ENCODE data around the gene CFAP57. TPM values are rescaled to one million over a fixed set of nuclear protein-coding genes. Genes with fewer than 3 reads are reported as not detected.

The CFAP57 gene
- total RNA-seq = 0.17 TPM
- long read RNA-seq, partial matches to known transcripts = 1 of 2 reads
- long read RNA-seq, other reads (novel, unspliced or antisense) = 1 of 2 reads

DNA sequence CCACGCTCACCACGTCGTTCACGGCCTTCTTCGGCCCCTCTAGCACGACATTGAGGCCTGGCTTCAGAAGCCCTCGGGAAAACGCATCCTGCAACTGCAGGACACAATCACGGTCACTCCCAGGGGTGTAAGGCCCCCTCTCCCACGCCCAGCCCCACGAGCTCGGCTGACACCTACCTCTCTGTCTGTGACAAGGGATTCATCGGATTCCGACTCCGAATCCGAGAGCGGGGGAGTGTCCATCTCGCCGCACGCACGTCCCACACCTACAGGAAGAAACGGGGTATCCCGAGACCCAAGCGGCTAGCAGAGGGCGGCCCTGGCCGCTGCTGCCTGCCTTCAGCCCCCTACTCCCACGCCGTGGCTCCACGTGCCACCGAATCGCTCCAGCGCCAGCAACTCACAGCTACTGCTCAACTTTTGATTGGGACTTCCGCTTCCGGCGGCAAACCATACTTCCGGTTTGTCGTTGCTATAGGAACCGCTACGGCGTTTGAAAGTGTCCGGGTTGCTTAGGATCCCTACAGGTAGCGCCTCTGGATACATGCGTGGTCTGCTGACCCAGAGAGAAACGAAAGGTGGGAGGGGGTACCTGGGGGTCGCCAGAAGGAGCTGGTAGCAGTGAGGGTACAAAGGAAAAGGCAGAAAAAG, at the start of gene CFAP57, which contains the start of gene EBNA1BP2:
Gene CFAP57, plus strand, starts transcription at position 455 of the 651 bp plus-strand sequence. CDS start 424 bp downstream, outside the sequence.
Gene EBNA1BP2, minus strand, starts transcription at position 415 of the 651 bp plus-strand sequence. Its CDS starts 172 bp downstream, at position 243.
- H3K27me3 ChIP-seq = no peaks in the 10 kb centered on the region
- intact Hi-C loops (cut with DNase I) = no loop called here
- peak; percentile 92 for DNase-seq
- H3K4me1 ChIP-seq = peaks cover 14% of the 10 kb centered on the region
- H3K9me3 ChIP-seq = no peaks in the 10 kb centered on the region
- peaks cover 35% of the 10 kb centered on the region for H3K36me3 ChIP-seq
- peak within 1 kb of the TSS; percentile 44 for H3K27ac ChIP-seq
- H3K4me3 ChIP-seq = peak within 1 kb of the TSS; percentile 80
- ATAC-seq = peak; percentile 93
- no peak for TF ChIP-seq CTCF (IDR thresholded peaks at IDR 0.05)

DNA sequence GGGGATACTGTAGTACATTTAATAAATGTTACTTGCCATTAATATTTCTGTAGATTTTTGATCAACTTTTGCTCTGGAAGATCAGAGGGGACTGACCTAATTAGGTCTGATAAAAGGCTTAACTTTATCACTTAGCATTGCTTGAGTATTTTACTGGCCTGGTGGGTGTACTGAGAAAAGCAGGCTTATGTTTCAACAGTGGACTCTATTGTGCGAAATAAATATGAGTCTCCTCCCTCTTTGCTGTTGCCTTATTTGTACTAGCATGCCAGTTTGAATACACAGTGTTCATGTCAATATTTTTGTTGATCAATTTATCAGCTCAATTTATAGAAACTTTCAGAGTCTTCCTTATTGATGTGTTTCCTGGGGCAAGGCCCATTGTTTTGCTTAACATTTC, 49.1 kb upstream of the CFAP57 start:
- intact Hi-C loops (cut with DNase I) = no loop called here
- ATAC-seq = no peak
- H3K27ac ChIP-seq = no peak overlapping the region

GRCh38 chr1:43128816-43129215, 43.3 kb upstream of the CFAP57 start:
- no peak overlapping the region for H3K27ac ChIP-seq
- no peaks in the 10 kb centered on the region for H3K9me3 ChIP-seq
- no peak overlapping the region for H3K4me3 ChIP-seq
- no peaks in the 10 kb centered on the region for H3K36me3 ChIP-seq
- H3K27me3 ChIP-seq = peaks cover 10% of the 10 kb centered on the region
- H3K4me1 ChIP-seq = no peaks in the 10 kb centered on the region
- no peak for TF ChIP-seq CTCF (IDR thresholded peaks at IDR 0.05)
- DNase-seq = no peak
- intact Hi-C loops (cut with DNase I) = no loop called here
- ATAC-seq = no peak

More for the DNA sequence above, 49.1 kb upstream of the CFAP57 start:
- H3K9me3 ChIP-seq = no peaks in the 10 kb centered on the region
- TF ChIP-seq CTCF (IDR thresholded peaks at IDR 0.05) = no peak
- no peak for DNase-seq
- H3K4me3 ChIP-seq = no peak overlapping the region
- no peaks in the 10 kb centered on the region for H3K36me3 ChIP-seq
- H3K4me1 ChIP-seq = no peaks in the 10 kb centered on the region
- H3K27me3 ChIP-seq = peaks cover 8% of the 10 kb centered on the region

DNA sequence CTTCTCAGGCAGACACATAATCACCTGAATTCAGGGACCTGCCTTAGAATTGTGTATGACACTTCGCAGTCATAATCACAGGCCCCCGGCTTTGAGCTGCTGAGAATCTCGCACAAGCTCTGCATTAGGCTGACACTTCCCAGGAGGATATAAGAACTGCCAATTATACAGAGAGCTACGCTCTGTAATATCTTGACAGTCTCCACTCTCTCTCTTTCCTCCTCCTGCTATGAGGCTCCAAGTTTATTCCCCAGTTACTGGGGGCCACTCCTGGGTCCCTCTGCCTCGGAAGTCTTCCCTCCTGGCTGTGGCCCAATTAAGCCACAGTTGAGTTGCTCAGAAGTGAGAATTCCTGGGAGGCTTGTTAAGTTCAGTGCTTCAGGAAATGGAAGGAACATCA, 42.7 kb upstream of the CFAP57 start:
- no peak for TF ChIP-seq CTCF (IDR thresholded peaks at IDR 0.05)
- no peak for DNase-seq
- H3K36me3 ChIP-seq = no peaks in the 10 kb centered on the region
- no peak for ATAC-seq
- peaks cover 10% of the 10 kb centered on the region for H3K27me3 ChIP-seq
- H3K4me1 ChIP-seq = no peaks in the 10 kb centered on the region
- intact Hi-C loops (cut with DNase I) = no loop called here
- H3K4me3 ChIP-seq = no peak overlapping the region
- H3K9me3 ChIP-seq = no peaks in the 10 kb centered on the region
- no peak overlapping the region for H3K27ac ChIP-seq

DNA sequence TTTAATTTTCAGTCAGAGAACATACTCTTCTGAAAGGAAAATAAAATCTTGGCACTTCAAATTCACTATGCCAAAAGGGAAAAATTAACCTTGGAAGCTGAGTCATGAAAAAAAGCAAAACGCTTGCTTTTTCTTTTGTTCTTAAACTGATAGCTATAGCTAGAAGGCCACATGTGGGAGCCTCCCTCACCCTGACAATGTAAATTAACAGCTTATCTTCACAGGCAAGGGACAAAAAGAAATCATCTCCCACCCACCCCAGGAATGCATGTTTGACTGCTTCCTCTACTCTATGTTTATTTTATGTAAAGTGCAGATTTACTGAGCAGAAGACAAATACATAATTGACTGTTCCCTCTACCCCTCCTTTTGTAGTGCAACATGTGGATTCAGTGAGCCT, 38.1 kb upstream of the CFAP57 start:
- TF ChIP-seq CTCF (IDR thresholded peaks at IDR 0.05) = no peak
- Histone ChIP-seq H3K27ac (no peak overlapping the region), H3K27me3 (peaks cover 7% of the 10 kb centered on the region), H3K9me3 (no peaks in the 10 kb centered on the region), H3K4me1 (no peaks in the 10 kb centered on the region), H3K4me3 (no peak overlapping the region), H3K36me3 (no peaks in the 10 kb centered on the region)
- intact Hi-C loops (cut with DNase I) = no loop called here
- DNase-seq (no peak), ATAC-seq (no peak)

Data from upper lobe of right lung (tissue), 1 donor.